ENCODE results near the gene TSPY8. TPM values are rescaled to one million over a fixed set of nuclear protein-coding genes. Genes with fewer than 3 reads are reported as not detected.
"Not testable (repeated sequence)": the region's sequence is repeated elsewhere in the genome, so short reads cannot be mapped to it uniquely, and the experiment has no call there.

TSPY8 gene
- total RNA-seq (ENCODE audit: low replicate concordance) = not detected in 2 replicates

GRCh38 chrY:9357497-9357896, at the start of gene TSPY8:
TSS of gene TSPY8 (plus strand) at chrY:9357797. CDS start at chrY:9357843, 46 bp downstream.
- not testable (repeated sequence) for H3K36me3 Mint-ChIP-seq; DNase-seq (ENCODE audit: low spot score); H3K27me3 ChIP-seq; H3K4me1 Mint-ChIP-seq; H3K27ac ChIP-seq; H3K36me3 ChIP-seq; H3K27ac Mint-ChIP-seq; H4K20me1 ChIP-seq (ENCODE audit: low read depth); H3K9me3 ChIP-seq (ENCODE audit: low read depth); H2AFZ ChIP-seq (replicated peaks); H3K79me2 ChIP-seq (ENCODE audit: low read depth); H3K9me3 Mint-ChIP-seq; H3K27me3 Mint-ChIP-seq (ENCODE audit: insufficient read depth, low read depth); H3K4me3 ChIP-seq; H3K4me2 ChIP-seq; H3F3A ChIP-seq (ENCODE audit: low read depth); H3K4me1 ChIP-seq; H3K9ac ChIP-seq; H3K4me3 Mint-ChIP-seq

- H4K20me1 ChIP-seq (ENCODE audit: low read depth) = no peaks in the 10 kb centered on the region
These were observed 36.6 kb upstream of the TSPY8 start for GRCh38 chrY:9320996-9321395.

GRCh38 chrY:9337164-9337563, 20.4 kb upstream of the TSPY8 start, which contains the start of gene TSPY4:
TSS of gene TSPY4 (plus strand) at chrY:9337464. CDS start at chrY:9337510, 46 bp downstream.
- H3K9me3 Mint-ChIP-seq; H3K27me3 Mint-ChIP-seq (ENCODE audit: insufficient read depth, low read depth); DNase-seq (ENCODE audit: low spot score); H3K9ac ChIP-seq; H3K4me3 ChIP-seq; H3K9me3 ChIP-seq (ENCODE audit: low read depth); H3K79me2 ChIP-seq (ENCODE audit: low read depth); H3K4me3 Mint-ChIP-seq; H3K36me3 ChIP-seq; H3K27ac ChIP-seq; H3K4me1 Mint-ChIP-seq; H3K36me3 Mint-ChIP-seq; H4K20me1 ChIP-seq (ENCODE audit: low read depth); H2AFZ ChIP-seq (replicated peaks); H3F3A ChIP-seq (ENCODE audit: low read depth); H3K27me3 ChIP-seq; H3K27ac Mint-ChIP-seq; H3K4me2 ChIP-seq; H3K4me1 ChIP-seq: not testable (repeated sequence)

More at GRCh38 chrY:9320996-9321395, 36.6 kb upstream of the TSPY8 start:
- no peaks in the 10 kb centered on the region for H3F3A ChIP-seq (ENCODE audit: low read depth)
- Mint-ChIP-seq H3K36me3 (no peaks in the 10 kb centered on the region), H3K4me3 (no peak overlapping the region), H3K27ac (no peak overlapping the region), H3K9me3 (no peaks in the 10 kb centered on the region), H3K27me3 (ENCODE audit: insufficient read depth, low read depth) (no peaks in the 10 kb centered on the region), H3K4me1 (no peaks in the 10 kb centered on the region)
- H3K27me3 ChIP-seq = no peaks in the 10 kb centered on the region
- no peaks in the 10 kb centered on the region for H3K36me3 ChIP-seq
- no peak overlapping the region for H3K27ac ChIP-seq
- no peaks in the 10 kb centered on the region for H3K9me3 ChIP-seq (ENCODE audit: low read depth)
- no peak overlapping the region for H3K4me3 ChIP-seq
- TF ChIP-seq CTCF (IDR thresholded peaks at IDR 0.05) = no peak
- TF ChIP-seq EZH2phosphoT487 (IDR thresholded peaks at IDR 0.05) = no peak
- TF ChIP-seq EZH2 (IDR thresholded peaks at IDR 0.05) = no peak
- H3K4me2 ChIP-seq = no peak overlapping the region
- H3K4me1 ChIP-seq = no peaks in the 10 kb centered on the region
- no peak overlapping the region for H3K9ac ChIP-seq
- H3K79me2 ChIP-seq (ENCODE audit: low read depth) = no peaks in the 10 kb centered on the region
- H2AFZ ChIP-seq (replicated peaks) = no peak overlapping the region
- DNase-seq (ENCODE audit: low spot score) = no peak

- not testable (repeated sequence) for H3K27me3 ChIP-seq; H3K27ac ChIP-seq; H3K27me3 Mint-ChIP-seq (ENCODE audit: insufficient read depth, low read depth); H4K20me1 ChIP-seq (ENCODE audit: low read depth); H3K9me3 ChIP-seq (ENCODE audit: low read depth); H3K4me1 Mint-ChIP-seq; H3K9ac ChIP-seq; H3K36me3 ChIP-seq; H3K27ac Mint-ChIP-seq; H3K4me2 ChIP-seq; H2AFZ ChIP-seq (replicated peaks); H3K4me3 Mint-ChIP-seq; H3K4me3 ChIP-seq; H3K79me2 ChIP-seq (ENCODE audit: low read depth); H3F3A ChIP-seq (ENCODE audit: low read depth); H3K36me3 Mint-ChIP-seq; DNase-seq (ENCODE audit: low spot score); H3K4me1 ChIP-seq; H3K9me3 Mint-ChIP-seq
These were observed 38.9 kb downstream of the TSPY8 start for GRCh38 chrY:9396527-9396926.

- H2AFZ ChIP-seq (replicated peaks); H3K9me3 Mint-ChIP-seq; H3K9me3 ChIP-seq (ENCODE audit: low read depth); H3K4me3 Mint-ChIP-seq; H3K4me1 Mint-ChIP-seq; H3K27me3 Mint-ChIP-seq (ENCODE audit: insufficient read depth, low read depth); DNase-seq (ENCODE audit: low spot score); H3K4me2 ChIP-seq; H3K36me3 ChIP-seq; H3F3A ChIP-seq (ENCODE audit: low read depth); H3K27ac Mint-ChIP-seq; H3K36me3 Mint-ChIP-seq; H3K9ac ChIP-seq; H3K27me3 ChIP-seq; H3K4me1 ChIP-seq; H4K20me1 ChIP-seq (ENCODE audit: low read depth); H3K4me3 ChIP-seq; H3K79me2 ChIP-seq (ENCODE audit: low read depth); H3K27ac ChIP-seq: not testable (repeated sequence)
These were observed 40.5 kb downstream of the TSPY8 start, which contains the start of gene TSPY3 for GRCh38 chrY:9398121-9398520. TSS of gene TSPY3 (plus strand) at chrY:9398421. CDS start at chrY:9398467, 46 bp downstream.

Small RNA genes lying within 50 kb of the gene (small RNA-seq; reads per million reads assigned to genes)
- not detected for gene AC006158.1

Other genes with a start within 250 kb of the TSPY8 start
- not detected in 2 replicates for gene TSPY4, start 20.3 kb upstream of the TSPY8 start, total RNA-seq (ENCODE audit: low replicate concordance)
- gene TSPY3, start 40.6 kb downstream of the TSPY8 start, total RNA-seq (ENCODE audit: low replicate concordance) = not detected in 2 replicates
- gene TSPY1, start 109.2 kb downstream of the TSPY8 start, total RNA-seq (ENCODE audit: low replicate concordance) = not detected in 2 replicates
- gene TSPY9, start 129.5 kb downstream of the TSPY8 start, total RNA-seq (ENCODE audit: low replicate concordance) = not detected in 2 replicates
- not detected in 2 replicates for gene TSPY10, start 170.1 kb downstream of the TSPY8 start, total RNA-seq (ENCODE audit: low replicate concordance)